ENCODE data around the gene ICA1.
"Not testable (repeated sequence)": the region's sequence is repeated elsewhere in the genome, so short reads cannot be mapped to it uniquely, and the experiment has no call there.

ICA1 gene

DNA sequence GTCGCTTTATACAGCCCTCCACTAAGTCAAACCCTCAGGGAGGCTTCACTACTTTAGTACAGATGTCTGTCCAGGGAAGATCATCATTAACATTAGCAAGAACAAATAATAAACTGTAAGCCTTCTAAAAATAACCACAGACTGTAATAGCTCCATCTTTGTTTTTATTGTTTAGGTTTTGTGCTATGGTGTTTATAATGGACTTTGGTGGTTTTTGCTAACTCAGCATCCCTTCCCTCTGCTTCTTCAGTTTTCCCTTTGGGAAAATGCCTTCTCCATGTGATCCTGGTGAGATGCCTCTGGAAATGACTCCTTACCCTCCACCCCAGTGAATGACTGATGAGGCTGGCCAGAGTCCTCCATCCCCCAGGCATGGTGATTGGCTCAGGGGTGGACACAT is 131.3 kb downstream of the ICA1 start:
- DNase-seq (ENCODE audit: low spot score): no peak

- no peak for DNase-seq (ENCODE audit: low spot score)
Measured at GRCh38 chr7:8129318-8129659, 132.7 kb downstream of the ICA1 start.

GRCh38 chr7:8128449-8129317 is 133.3 kb downstream of the ICA1 start:
- no peak for DNase-seq (ENCODE audit: low spot score)

GRCh38 chr7:8126601-8127167 is 135.3 kb downstream of the ICA1 start:
- no peak for DNase-seq (ENCODE audit: low spot score)

- no peak for DNase-seq (ENCODE audit: low spot score)
Measured at GRCh38 chr7:8125680-8126444, 136.1 kb downstream of the ICA1 start.

DNA sequence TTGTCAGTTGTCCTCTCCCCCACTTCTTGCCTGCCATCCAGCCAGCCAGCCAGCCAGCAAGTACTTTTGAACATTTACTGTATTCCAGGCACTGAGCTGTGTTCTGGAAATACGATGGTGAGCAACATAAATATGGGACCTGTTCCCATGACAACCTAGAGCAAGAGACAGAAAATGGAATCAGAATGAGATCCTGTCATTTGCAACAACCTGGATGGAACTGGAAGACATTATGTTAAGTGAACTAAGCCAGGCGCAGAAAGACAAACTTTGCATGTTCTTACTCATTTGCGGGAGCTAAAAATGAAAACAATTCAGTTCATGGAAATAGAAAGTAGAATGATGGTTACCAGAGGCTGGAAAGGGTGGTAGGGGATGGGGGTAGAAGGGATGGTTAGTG is 140.7 kb downstream of the ICA1 start:
- DNase-seq (ENCODE audit: low spot score): no peak

DNA sequence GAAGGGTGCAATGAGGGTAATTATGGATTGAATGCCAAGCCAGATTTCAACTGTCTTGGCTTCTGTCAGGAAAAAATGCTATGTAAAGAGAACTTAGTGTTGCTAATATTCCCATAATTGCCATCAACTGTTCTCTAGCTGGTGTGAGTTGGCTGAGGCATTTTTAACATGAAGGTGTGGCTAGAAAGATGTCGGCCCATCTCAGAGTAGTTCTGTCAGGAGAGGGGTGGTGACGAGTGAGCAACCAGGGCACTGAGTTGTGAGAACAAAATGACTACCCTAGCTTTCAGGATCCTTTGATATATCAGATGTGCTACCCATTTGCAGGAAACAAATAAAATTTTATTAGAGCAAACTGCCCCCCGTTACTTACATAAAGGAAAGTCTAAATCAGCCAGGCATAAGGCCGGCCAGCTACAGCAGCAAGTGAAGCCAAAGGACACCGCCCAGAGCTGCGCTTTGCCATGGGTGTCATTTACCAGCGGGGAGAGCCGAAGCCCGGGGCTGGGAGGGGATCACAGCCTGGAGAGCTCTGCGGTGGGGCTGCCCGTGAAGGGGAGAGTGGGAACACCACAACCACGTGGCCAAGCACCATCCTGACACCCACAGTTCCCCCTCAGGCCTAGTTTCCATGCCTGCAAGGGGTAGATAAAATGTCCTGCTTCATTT is 141.4 kb downstream of the ICA1 start:
- DNase-seq (ENCODE audit: low spot score): no peak

GRCh38 chr7:8119262-8119661 is 142.7 kb downstream of the ICA1 start:
- DNase-seq (ENCODE audit: low spot score): no peak

GRCh38 chr7:8117195-8117594 is 144.8 kb downstream of the ICA1 start:
- no peak for DNase-seq (ENCODE audit: low spot score)

DNA sequence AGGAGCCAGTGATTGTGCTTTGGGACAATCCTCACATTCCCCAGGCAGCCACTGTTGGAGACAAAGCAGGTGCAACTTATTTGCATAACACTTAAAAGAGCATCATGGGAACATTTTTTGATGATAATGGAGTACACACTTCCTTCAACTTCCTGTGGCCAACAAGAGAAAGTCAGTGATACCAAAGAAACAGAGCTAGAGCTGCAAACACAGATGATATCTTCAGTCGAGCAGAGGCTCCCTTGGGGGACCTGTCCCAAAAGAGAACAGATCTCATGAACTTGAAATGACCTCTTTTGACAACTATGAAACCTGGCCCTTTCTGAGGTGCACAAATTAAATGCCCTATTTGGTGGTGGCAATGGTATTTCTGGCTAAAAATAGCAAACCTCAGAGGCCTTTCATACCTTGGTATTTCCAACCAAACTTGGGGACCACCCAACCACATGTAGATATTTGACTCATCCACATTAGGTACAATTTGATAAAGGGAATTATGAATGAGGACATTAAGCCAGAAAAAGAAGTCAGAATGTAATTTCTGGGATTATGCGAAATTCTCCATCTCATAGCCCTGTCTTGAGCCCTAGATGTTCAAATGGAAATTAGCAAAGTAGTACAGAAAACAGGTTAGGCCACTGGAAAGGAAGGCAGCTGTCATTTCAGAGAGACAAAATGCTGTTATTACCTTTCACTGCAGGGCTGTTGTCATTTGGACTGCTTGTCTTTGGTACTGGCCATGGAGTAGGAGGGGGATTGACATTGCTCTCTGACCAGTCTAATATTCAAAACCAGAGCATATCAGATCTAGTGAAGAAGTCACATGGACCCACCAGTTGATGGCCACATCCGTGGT is 146.2 kb downstream of the ICA1 start:
- no peak for DNase-seq (ENCODE audit: low spot score)

DNA sequence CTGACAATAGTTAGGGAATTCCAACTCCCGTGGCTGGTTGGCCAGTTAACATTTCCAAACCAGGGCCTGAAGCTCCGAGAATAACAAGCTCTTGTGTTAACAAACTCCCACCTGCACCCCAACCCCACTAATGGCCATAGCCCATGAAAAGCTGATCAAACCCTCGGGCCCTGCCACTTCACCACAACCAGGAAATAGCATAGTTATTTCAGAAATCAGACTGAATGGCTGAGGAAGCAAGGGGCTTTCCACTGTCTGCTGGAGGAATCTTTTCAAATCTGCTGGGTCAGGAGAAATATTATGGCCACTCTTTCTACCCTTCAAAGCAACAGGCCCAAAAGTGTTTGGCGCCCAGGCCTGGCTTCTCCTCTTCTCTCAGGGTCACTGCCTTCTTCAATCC is 147.8 kb downstream of the ICA1 start:
- DNase-seq (ENCODE audit: low spot score): no peak

DNA sequence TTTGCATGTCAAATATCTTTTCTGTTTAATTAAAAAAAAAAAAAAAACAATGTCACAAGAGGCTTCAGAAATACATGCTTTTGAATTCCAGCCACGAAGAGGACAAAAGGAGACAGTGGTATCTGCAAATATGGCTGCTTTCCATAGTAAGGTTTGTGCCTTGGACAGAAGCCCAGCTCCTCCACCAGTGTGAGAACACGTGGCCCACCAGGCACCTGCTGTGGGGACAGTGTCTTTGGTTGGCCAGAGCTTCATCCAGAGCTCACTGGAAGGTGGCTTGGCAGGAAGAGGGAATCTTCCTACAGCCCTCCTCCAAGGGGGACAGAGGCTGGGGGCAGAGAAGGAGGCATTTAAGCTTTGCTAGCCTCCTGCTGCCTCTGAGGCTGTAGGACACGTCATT is 148.8 kb downstream of the ICA1 start:
- no peak for DNase-seq (ENCODE audit: low spot score)

DNA sequence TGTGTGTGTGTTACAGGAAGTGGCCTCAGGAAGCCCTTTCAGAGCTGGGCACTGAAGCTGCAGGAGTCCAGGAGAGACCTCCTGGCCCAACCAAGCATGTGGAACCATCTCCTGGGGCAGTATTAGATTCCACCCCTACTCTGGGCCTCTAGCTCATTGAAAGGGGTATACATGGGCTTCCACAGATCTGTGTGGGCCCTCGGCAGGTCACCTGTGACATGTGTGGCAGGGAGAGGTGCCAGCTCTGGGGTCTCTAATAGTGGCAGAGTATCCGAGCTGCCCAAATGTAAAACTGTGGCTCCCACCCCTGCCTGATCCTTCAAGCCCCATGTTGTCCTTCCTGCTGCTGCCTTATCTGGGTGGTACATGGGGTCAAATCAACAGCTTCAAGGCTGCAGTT is 149.3 kb downstream of the ICA1 start:
- DNase-seq (ENCODE audit: low spot score): no peak

- no peak for DNase-seq (ENCODE audit: low spot score)
Measured at GRCh38 chr7:8111282-8111960, 150.5 kb downstream of the ICA1 start.

- DNase-seq (ENCODE audit: low spot score): no peak
Measured at GRCh38 chr7:8109196-8110022, 152.6 kb downstream of the ICA1 start.

DNA sequence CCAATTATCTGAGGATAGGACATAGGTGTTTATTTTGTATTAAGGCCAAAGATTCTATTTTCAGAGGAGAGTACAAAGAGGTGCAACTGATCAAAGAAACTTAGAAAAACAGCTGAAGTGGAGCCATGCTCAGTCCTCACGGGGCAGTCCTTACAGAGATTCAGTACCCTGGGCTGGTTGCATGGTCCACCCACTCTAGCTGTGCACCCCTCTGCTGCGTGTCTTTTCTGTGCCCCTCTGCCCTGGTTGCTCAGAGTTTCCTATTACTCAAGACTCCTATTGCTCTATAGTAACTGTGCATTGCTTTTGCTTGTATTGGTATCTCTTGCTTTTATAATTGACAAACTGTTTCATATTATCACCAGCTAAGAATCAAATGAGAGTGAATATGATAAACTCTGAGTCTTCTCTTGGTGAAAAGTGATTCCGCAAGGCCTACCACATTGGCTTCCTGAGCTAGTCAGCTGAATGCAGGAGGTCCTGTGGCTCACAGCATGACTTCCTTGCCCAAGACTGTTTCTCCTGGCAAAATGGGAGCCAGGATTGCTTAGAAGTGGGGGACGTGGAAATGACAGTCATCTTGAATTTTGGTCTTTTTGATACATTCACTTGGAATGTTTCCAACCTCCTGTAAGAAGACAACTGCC is 156.4 kb downstream of the ICA1 start:
- no peak for DNase-seq (ENCODE audit: low spot score)

GRCh38 chr7:8103282-8103681 is 158.7 kb downstream of the ICA1 start:
- no peak for DNase-seq (ENCODE audit: low spot score)

GRCh38 chr7:8101292-8101691 is 160.7 kb downstream of the ICA1 start:
- DNase-seq (ENCODE audit: low spot score): not testable (repeated sequence)

All from globus pallidus (tissue), 1 donor.